ENCODE measurements around the gene UGDH. TPM values are rescaled to one million over a fixed set of nuclear protein-coding genes. Genes with fewer than 3 reads are reported as not detected.
A peak's percentile ranks its signal among the peaks of the same experiment; 100 is the strongest.

Gene UGDH
- total and polyA plus RNA-seq, 2 donors (not counting 3 experiments of a cell fraction or from before 2014, with no cell fraction given), result 41.3 to 62.1 TPM

DNA sequence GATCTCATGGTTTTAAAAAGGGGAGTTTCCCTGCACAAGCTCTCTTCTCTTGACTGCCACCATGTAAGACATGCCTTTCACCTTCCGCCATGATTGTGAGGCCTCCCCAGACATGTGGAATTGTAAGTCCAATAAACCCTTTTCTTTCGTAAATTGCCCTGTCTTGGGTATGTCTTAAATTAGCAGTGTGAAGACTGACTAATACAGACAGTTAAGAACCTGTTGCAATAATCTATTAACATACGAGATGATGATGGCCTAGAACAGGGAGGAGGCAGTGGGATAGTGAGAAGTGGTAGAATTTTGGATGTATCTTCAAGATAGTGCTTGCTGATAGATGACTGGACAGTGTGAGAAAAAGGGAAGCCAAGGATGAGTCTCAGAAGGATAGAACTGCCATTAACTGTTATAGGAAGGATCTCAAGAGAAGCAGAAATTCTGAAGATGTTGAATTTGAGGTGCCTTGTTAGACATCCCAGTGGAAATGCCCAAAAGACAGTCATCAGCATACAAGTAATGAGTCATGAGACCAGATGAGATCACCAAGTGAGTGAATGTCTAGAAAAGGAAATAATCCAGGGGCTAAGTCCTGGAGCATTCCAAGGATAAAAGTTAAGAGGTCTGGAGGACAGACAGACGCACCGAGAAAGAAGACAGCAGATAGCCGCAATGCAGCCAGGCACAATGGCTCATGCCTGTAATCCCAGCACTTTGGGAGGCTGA is 38.8 kb upstream of the UGDH start:
- dilution Hi-C loops (cut with MboI; ENCODE audit: extremely low pct_ligation_motif_present, low sequenced_read_pairs), result no loop called here
- H3K4me3 ChIP-seq (replicated peaks in 1 of 3; ENCODE audit: insufficient read depth in 1 of 3, low read depth in 1 of 3, low read length in 3 of 3), result no peak overlapping the region
- H4K20me1 ChIP-seq (replicated peaks; ENCODE audit: control insufficient read depth, extremely low read depth, insufficient read depth, low read length), result no peaks in the 10 kb centered on the region
- no peak overlapping the region for H3K4me2 ChIP-seq (ENCODE audit: insufficient read depth, low read length)
- no peaks in the 10 kb centered on the region for H3K9me3 ChIP-seq (replicated peaks; ENCODE audit: control insufficient read depth, insufficient read depth, low read length)
- H3K27ac ChIP-seq (ENCODE audit: insufficient read depth, low read depth, low read length), result no peak overlapping the region
- no peak overlapping the region for H2AFZ ChIP-seq (ENCODE audit: low read depth, low read length)
- FAIRE-seq, result peak; percentile 74
- TF ChIP-seq JUN (IDR thresholded peaks at IDR 0.05; ENCODE audit: borderline replicate concordance, insufficient read depth, insufficient read length, low read depth), result peak; percentile 68
- TF ChIP-seq POLR2AphosphoS5 (IDR thresholded peaks at IDR 0.05; ENCODE audit: insufficient read depth, low read depth, low read length), result no peak
- no peak for TF ChIP-seq POLR2A (IDR thresholded peaks at IDR 0.05; ENCODE audit: low read depth, low read length)
- TF ChIP-seq FOS (IDR thresholded peaks at IDR 0.05; ENCODE audit: borderline replicate concordance, insufficient read depth, low read length), result peak; percentile 84
- TF ChIP-seq, protein P1, sequence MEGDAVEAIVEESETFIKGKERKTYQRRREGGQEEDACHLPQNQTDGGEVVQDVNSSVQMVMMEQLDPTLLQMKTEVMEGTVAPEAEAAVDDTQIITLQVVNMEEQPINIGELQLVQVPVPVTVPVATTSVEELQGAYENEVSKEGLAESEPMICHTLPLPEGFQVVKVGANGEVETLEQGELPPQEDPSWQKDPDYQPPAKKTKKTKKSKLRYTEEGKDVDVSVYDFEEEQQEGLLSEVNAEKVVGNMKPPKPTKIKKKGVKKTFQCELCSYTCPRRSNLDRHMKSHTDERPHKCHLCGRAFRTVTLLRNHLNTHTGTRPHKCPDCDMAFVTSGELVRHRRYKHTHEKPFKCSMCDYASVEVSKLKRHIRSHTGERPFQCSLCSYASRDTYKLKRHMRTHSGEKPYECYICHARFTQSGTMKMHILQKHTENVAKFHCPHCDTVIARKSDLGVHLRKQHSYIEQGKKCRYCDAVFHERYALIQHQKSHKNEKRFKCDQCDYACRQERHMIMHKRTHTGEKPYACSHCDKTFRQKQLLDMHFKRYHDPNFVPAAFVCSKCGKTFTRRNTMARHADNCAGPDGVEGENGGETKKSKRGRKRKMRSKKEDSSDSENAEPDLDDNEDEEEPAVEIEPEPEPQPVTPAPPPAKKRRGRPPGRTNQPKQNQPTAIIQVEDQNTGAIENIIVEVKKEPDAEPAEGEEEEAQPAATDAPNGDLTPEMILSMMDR (IDR thresholded peaks at IDR 0.05; ENCODE audit: extremely low read depth in 1 of 2, insufficient read depth in 1 of 2, low read depth in 1 of 2, low read length in 2 of 2), result no peak
- TF ChIP-seq EZH2 (IDR thresholded peaks at IDR 0.05; ENCODE audit: borderline replicate concordance, low read depth, low read length, severe bottlenecking), result no peak
- TF ChIP-seq GATA2 (IDR thresholded peaks at IDR 0.05; ENCODE audit: insufficient read depth, insufficient read length, low read depth, low read length), result no peak
- DNase-seq (ENCODE audit: low read depth, low spot score), result peak; percentile 51
- H3K79me2 ChIP-seq (ENCODE audit: control insufficient read depth, insufficient read depth, low read length), result no peaks in the 10 kb centered on the region
- no peaks in the 10 kb centered on the region for H3K27me3 ChIP-seq (ENCODE audit: control insufficient read depth in 2 of 2, insufficient read depth in 2 of 2, low read length in 2 of 2)
- H3K36me3 ChIP-seq (ENCODE audit: control insufficient read depth in 2 of 2, extremely low read depth in 1 of 2, insufficient read depth in 2 of 2, low read length in 2 of 2), result peaks cover 0 to 3% of the 10 kb centered on the region in 2 experiments
- intact Hi-C loops (cut with micrococcal nuclease), result no loop called here
- H3K4me1 ChIP-seq (ENCODE audit: control insufficient read depth, extremely low read depth, insufficient read depth, low read length), result no peaks in the 10 kb centered on the region
- TSS peak; percentile 62 for BruUV-seq (replicated peaks)
- H3K9me1 ChIP-seq (replicated peaks; ENCODE audit: control insufficient read depth, extremely low read depth, insufficient read depth, low read length), result no peaks in the 10 kb centered on the region
- CTCF ChIA-PET, result no interaction called here
- H3K9ac ChIP-seq (replicated peaks; ENCODE audit: extremely low read depth, insufficient read depth, low read length), result no peak overlapping the region
- POLR2A ChIA-PET, result interaction anchor here (0.6 kb wide), 1 partner anchor 270 kb away, joined by 3 read pairs; no protein-coding TSS in a partner anchor
